ENCODE results near the gene YIPF5. TPM values are rescaled to one million over a fixed set of nuclear protein-coding genes. Genes with fewer than 3 reads are reported as not detected.

Gene YIPF5
- polyA plus RNA-seq, 1 donor (not counting 4 experiments of a cell fraction or from before 2014, with no cell fraction given), result 83.9 TPM

- no peak for FAIRE-seq
- H3K36me3 ChIP-seq (ENCODE audit: control insufficient read depth in 2 of 2, extremely low read depth in 1 of 2, insufficient read depth in 2 of 2, low read length in 2 of 2), result no peaks in the 10 kb centered on the region
- no peaks in the 10 kb centered on the region for H3K4me1 ChIP-seq (ENCODE audit: control insufficient read depth, extremely low read depth, insufficient read depth, low read length)
- no peak overlapping the region for H3K4me3 ChIP-seq (ENCODE audit: control insufficient read depth in 2 of 3, extremely low read depth in 1 of 3, insufficient read depth in 2 of 3, low read depth in 1 of 3, low read length in 3 of 3)
- H3K27me3 ChIP-seq (ENCODE audit: control insufficient read depth, extremely low read depth, insufficient read depth, low read length), result peaks cover 30% of the 10 kb centered on the region
- dilution Hi-C loops (cut with MboI; ENCODE audit: extremely low pct_ligation_motif_present, low sequenced_read_pairs), result no loop called here
- H3K9ac ChIP-seq (ENCODE audit: control insufficient read depth, extremely low read depth, insufficient read depth, low read length), result no peak overlapping the region
- no peak for DNase-seq (ENCODE audit: low read depth, low spot score)
- no peak overlapping the region for H3K4me2 ChIP-seq (ENCODE audit: control insufficient read depth, extremely low read depth, insufficient read depth, low read depth, low read length)
- no peak overlapping the region for H2AFZ ChIP-seq (ENCODE audit: control insufficient read depth, low read length)
- no peak overlapping the region for H3K27ac ChIP-seq (ENCODE audit: control insufficient read depth, insufficient read depth, low read length)
- TF ChIP-seq EZH2 (IDR thresholded peaks at IDR 0.05; ENCODE audit: low read length) (no peak), CTCF (optimal IDR thresholded peaks at IDR 0.05 in 1 of 3, IDR thresholded peaks at IDR 0.05 in 1 of 3, conservative IDR thresholded peaks at IDR 0.05 in 1 of 3; ENCODE audit: extremely low read depth in 1 of 3, insufficient read depth in 2 of 3, low read length in 3 of 3) (no peak)
- H4K20me1 ChIP-seq (ENCODE audit: control insufficient read depth, extremely low read depth, insufficient read depth, low read length), result no peaks in the 10 kb centered on the region
- H3K9me3 ChIP-seq (ENCODE audit: control insufficient read depth, low read depth, low read length), result no peaks in the 10 kb centered on the region
- no peaks in the 10 kb centered on the region for H3K79me2 ChIP-seq (ENCODE audit: control insufficient read depth, insufficient read depth, low read length)
- H3K9me1 ChIP-seq (ENCODE audit: control insufficient read depth, extremely low read depth, insufficient read depth, low read length), result no peaks in the 10 kb centered on the region
Observed at GRCh38 chr5:144207875-144208444, 37.5 kb upstream of the YIPF5 start.

- no peaks in the 10 kb centered on the region for H3K9me1 ChIP-seq (ENCODE audit: control insufficient read depth, extremely low read depth, insufficient read depth, low read length)
- H3K4me3 ChIP-seq (ENCODE audit: control insufficient read depth in 2 of 3, extremely low read depth in 1 of 3, insufficient read depth in 2 of 3, low read depth in 1 of 3, low read length in 3 of 3), result no peak overlapping the region
- no peak overlapping the region for H3K9ac ChIP-seq (ENCODE audit: control insufficient read depth, extremely low read depth, insufficient read depth, low read length)
- FAIRE-seq (no peak), DNase-seq (ENCODE audit: low read depth, low spot score) (no peak)
- H2AFZ ChIP-seq (ENCODE audit: control insufficient read depth, low read length), result no peak overlapping the region
- H3K27ac ChIP-seq (ENCODE audit: control insufficient read depth, insufficient read depth, low read length), result no peak overlapping the region
- H4K20me1 ChIP-seq (ENCODE audit: control insufficient read depth, extremely low read depth, insufficient read depth, low read length), result no peaks in the 10 kb centered on the region
- no peaks in the 10 kb centered on the region for H3K4me1 ChIP-seq (ENCODE audit: control insufficient read depth, extremely low read depth, insufficient read depth, low read length)
- H3K36me3 ChIP-seq (ENCODE audit: control insufficient read depth in 2 of 2, extremely low read depth in 1 of 2, insufficient read depth in 2 of 2, low read length in 2 of 2), result no peaks in the 10 kb centered on the region
- H3K79me2 ChIP-seq (ENCODE audit: control insufficient read depth, insufficient read depth, low read length), result no peaks in the 10 kb centered on the region
- H3K27me3 ChIP-seq (ENCODE audit: control insufficient read depth, extremely low read depth, insufficient read depth, low read length), result peaks cover 30% of the 10 kb centered on the region
- H3K4me2 ChIP-seq (ENCODE audit: control insufficient read depth, extremely low read depth, insufficient read depth, low read depth, low read length), result no peak overlapping the region
- TF ChIP-seq CTCF (optimal IDR thresholded peaks at IDR 0.05 in 1 of 3, IDR thresholded peaks at IDR 0.05 in 1 of 3, conservative IDR thresholded peaks at IDR 0.05 in 1 of 3; ENCODE audit: extremely low read depth in 1 of 3, insufficient read depth in 2 of 3, low read length in 3 of 3) (no peak), EZH2 (IDR thresholded peaks at IDR 0.05; ENCODE audit: low read length) (no peak)
- dilution Hi-C loops (cut with MboI; ENCODE audit: extremely low pct_ligation_motif_present, low sequenced_read_pairs), result no loop called here
- H3K9me3 ChIP-seq (ENCODE audit: control insufficient read depth, low read depth, low read length), result no peaks in the 10 kb centered on the region
Observed at GRCh38 chr5:144206141-144206540, 35.7 kb upstream of the YIPF5 start.

Data from keratinocyte (primary cell).